GM13977 (cell line): ENCODE results near the gene STX8.

Experiments
- DNase-seq: peaks from one replicate; pipeline ENCODE4 v3.0.0; 2012; ENCODE audit warnings: low spot score
- in situ Hi-C: fragments of 300-500 bp; cut with MboI; formaldehyde crosslinking; loops from one replicate; pipeline ENCODE4 v1.12.0; 2022; ENCODE audit warnings: low sequenced_read_pairs, low pct_unique_long_range_greater_than_20kb, mixed read lengths, inconsistent platforms; ENCODE audit not compliant: unreplicated experiment
- TF ChIP-seq, protein P1 (sequence below): IDR thresholded peaks from 2 replicates; pipeline ENCODE4 v1.5.1; 2012; ENCODE audit warnings: mild to moderate bottlenecking, control low read depth; ENCODE audit not compliant: insufficient read depth; ENCODE audit errors: extremely low read depth, missing control alignments

The STX8 gene

DNA sequence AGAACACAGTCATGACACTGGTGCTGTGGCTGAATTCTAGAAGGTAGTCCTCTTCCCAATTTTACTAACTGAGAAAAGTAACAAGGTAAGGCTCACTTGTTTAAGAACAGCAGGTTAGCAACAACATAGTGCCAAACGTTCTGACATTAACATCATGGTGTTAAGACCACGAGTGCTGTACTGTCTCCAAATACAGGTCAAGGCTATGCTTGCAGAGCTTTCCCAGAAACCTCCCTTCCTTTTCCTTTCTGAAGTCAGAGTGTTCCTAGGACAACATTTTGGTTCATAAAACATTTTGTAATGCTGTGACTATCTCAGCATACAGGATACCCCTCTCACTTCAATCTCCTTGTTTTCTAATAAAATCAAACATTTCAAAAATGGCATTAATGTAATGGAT, 144.0 kb downstream of the STX8 start:
- TF ChIP-seq, protein P1, sequence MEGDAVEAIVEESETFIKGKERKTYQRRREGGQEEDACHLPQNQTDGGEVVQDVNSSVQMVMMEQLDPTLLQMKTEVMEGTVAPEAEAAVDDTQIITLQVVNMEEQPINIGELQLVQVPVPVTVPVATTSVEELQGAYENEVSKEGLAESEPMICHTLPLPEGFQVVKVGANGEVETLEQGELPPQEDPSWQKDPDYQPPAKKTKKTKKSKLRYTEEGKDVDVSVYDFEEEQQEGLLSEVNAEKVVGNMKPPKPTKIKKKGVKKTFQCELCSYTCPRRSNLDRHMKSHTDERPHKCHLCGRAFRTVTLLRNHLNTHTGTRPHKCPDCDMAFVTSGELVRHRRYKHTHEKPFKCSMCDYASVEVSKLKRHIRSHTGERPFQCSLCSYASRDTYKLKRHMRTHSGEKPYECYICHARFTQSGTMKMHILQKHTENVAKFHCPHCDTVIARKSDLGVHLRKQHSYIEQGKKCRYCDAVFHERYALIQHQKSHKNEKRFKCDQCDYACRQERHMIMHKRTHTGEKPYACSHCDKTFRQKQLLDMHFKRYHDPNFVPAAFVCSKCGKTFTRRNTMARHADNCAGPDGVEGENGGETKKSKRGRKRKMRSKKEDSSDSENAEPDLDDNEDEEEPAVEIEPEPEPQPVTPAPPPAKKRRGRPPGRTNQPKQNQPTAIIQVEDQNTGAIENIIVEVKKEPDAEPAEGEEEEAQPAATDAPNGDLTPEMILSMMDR, result no peak
- no peak for DNase-seq
- in situ Hi-C loops, result no loop called here

DNA sequence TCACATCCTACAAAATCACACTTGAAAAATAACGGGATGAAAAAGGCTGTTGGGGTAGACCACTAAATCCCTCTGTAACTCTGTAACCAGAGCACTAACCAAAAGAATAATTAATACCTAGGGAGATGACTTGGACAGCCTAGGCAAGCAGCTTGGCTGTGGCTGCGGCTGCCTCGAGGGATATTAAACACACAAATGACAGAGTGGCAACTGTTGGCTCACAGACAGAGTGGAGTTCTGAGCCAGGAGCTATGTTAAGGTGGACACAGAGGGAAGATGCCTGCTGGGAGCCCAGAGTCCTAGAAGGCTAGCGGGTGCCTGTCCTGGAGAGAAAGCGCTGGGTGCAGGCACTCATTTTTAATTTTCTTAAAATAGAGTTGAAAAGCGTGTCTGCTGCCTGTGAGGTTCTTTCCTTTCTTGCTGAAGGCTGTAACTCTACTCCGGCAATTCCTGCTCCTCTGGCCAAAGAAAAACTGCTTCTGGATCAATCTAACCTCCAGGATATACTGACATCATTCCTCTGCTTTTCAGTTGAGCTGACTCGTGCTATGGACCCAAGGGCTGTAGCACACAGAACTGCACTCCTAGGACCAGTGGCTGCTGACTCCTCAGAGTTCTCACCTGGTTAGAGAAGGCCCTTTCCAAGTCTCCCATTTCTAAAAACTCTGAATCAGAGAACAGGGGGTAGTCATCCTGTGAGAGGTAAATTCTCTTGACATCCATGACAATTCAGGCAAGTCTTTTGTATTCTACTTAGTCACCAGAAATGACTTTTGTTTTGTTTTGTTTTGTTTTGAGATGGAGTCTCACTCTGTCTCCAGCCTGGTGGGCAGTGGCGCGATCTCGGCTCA, 147.9 kb downstream of the STX8 start:
- in situ Hi-C loops, result no loop called here
- DNase-seq, result no peak
- TF ChIP-seq, protein P1, result no peak

DNA sequence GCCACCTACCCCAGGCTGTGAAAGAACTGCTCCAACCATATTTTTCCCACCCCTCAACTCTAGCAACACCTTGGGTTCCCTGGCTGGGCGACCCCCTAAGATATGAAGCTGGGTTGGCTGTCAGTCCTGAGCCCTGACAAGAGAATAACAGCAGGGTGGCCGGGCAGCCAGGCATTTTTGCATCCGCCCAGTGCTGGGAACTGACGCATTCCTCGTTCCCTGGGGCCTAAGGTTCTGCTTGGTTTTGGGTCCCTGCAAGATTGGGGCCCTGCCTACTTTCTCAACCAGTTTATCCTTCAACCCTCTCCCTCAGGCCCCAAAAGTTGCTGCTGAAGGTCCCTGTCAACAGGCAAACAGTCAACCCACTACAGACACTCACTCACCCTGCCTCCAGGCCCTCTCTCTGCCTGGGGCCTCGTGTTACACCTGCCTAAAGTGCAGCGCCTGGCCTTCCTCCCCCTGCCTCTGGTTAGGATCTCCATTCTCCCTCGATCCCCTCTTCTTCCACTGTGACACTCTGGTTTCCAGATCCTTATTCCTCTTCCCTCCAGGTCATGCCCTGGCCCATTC, 151.5 kb downstream of the STX8 start:
- in situ Hi-C loops, result no loop called here
- TF ChIP-seq, protein P1, result no peak
- no peak for DNase-seq

DNA sequence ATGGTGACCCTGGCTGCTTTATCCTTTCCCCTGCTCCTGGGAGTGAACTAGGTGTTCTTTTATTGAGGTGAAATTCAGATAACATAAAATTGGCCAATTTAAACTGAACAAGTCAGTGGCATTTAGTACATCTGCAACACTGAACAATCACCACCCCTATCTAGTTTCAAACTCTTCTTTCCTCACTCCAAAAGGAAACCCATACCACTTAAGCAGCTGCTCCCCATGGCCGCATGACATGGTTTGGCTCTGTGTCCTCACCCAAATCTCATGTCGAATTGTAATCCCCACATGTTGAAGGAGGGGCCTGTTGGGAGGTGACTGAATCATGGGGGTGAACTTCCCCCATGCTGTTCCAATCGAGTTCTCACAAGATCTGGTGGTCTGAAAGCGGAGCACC, 154.1 kb downstream of the STX8 start:
- TF ChIP-seq, protein P1, result no peak
- DNase-seq, result no peak
- in situ Hi-C loops, result no loop called here

DNA sequence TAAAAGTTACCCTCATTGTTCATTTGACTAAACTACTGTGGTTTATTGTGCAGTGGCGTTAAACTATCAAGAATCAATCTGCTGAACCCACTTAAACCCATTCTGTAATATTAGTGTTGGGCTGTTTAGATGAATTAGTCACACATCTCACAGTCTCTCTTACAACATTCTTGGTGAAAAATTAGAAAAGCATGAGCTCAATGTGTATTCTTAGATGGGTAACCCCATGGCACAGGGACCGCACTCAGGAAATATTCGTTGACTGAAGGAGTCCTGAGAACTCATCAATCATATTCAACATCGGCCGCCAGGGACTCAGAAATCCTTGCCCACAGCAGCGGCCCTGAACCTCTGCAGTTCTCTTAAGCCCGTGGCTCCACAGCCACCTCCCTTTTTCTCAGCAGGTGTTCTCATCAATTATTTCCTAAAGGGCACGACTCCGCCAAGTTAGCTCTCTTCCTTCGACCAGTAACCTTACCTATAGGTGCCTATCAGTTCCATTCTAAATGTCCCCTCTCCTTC, 155.6 kb downstream of the STX8 start:
- in situ Hi-C loops, result no loop called here
- TF ChIP-seq, protein P1, result no peak
- DNase-seq, result no peak

DNA sequence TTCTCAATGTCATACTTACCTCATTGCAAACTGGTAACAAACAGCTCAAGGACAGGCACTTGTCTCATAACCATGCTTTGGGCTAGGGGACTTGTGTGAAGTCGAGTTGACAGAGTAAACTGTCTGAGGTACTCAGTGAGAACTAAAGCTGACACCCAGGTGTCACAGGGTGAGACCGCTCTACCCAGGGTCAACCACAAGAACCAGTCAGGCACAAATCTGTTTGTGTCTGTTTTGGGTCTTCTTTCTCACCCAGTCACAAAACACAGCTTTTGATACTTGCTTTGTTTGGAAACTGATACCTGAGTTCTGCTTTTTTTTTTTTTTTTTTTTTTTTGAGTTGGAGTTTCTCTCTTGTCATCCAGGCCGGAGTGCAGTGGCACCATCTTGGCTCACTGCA, 161.1 kb downstream of the STX8 start:
- TF ChIP-seq, protein P1, result no peak
- peak; percentile 75 for DNase-seq
- in situ Hi-C loops, result no loop called here
